T-helper 2 cell (primary cell): ENCODE results near the gene COX6B2.

Experiments
- DNase-seq, 5 experiments: peaks; one replicate each; pipeline versions ENCODE4 v3.0.0 to v3.0.0-alpha.2; 2012 to 2022

COX6B2 gene

DNA sequence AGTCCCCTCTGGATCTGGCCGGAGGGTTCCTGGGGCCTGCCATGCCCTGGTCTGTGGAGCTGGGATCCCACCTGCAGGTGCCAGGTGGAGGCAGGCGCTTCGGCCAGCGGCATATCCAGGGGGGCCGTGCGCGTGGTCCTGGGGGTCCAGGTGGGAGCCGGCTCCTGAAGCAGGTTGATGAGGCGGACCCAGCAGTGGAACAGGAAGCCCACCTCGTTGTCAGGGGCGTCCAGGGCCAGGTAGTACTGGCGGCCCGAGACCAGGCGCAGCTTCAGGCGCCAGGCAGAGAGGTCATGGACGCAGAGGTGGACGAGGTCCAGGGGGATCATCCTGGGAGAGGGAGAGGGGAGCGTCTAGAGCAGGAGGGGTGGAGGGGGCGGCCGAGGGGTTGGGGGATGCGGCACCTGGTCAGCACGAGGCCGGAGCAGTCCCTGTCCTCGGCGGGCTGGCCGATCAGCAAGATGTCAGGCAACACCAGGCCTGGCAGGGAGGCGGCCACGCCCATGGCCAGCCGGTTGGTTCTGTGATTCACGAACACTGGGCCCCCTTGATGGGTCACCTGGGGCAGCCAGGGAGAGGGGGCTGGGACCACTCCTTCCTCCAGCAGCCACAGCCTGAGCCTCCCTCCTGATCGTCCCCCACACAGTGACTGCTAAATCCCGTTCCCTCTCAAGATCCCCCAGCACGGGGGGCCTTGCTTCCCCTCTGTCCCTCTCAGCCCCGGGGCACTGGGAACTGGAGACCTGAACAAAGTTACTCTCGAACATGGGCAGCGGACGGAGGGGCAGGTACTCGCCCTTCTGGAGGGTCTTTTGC is 7.9 kb upstream of the COX6B2 start:
- DNase-seq: no peak

DNA sequence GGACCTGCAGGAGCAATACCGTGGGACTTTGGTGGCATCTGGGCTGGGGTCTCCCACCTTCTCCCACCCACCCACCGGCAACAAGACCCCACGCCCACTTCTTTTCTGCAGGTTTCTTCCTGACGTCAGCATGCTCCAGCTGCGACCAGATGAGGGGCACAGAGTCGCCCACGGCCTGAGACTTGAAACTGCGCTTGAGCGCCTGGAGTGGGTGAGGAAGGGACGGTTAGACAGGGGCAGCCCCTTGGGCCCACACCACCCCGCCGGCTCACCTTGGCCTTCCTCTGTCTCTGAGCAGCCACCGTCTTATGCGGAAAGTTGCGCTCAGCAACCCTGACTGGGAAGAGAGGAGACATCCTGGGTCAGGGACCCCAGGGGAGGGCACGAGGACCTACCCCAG is 6.4 kb upstream of the COX6B2 start:
- no peak for DNase-seq

GRCh38 chr19:55358943-55359908 is 4.7 kb upstream of the COX6B2 start:
- DNase-seq: no peak

DNA sequence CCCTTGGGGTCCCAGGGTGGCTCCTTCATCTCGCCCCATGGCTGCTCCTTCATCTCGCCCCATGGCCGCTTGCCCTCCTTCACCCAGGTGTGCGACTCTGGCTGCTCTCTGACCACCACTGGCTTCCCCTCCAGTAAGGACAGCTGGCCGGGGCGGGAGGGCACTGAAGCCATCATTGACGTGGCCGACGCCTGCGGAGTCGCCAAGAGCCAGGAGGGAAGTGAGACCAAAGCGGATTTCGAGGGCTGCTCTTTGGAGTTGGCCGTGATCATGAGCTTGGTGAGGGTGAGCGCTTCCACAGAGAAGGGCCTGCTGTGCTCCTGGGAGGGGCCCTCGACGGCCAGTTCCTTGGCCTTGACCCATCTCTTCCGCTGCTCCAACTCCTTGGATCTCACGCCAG is 4.0 kb upstream of the COX6B2 start:
- no peak for DNase-seq

GRCh38 chr19:55355213-55355821 is 798 bp upstream of the COX6B2 start:
- no peak for DNase-seq

GRCh38 chr19:55353803-55354697 is 469 bp downstream of the COX6B2 start:
- DNase-seq: peak; percentile 46 to 73 (median 63)

- no peak for DNase-seq
Observed at GRCh38 chr19:55353356-55353802, 1.1 kb downstream of the COX6B2 start.

DNA sequence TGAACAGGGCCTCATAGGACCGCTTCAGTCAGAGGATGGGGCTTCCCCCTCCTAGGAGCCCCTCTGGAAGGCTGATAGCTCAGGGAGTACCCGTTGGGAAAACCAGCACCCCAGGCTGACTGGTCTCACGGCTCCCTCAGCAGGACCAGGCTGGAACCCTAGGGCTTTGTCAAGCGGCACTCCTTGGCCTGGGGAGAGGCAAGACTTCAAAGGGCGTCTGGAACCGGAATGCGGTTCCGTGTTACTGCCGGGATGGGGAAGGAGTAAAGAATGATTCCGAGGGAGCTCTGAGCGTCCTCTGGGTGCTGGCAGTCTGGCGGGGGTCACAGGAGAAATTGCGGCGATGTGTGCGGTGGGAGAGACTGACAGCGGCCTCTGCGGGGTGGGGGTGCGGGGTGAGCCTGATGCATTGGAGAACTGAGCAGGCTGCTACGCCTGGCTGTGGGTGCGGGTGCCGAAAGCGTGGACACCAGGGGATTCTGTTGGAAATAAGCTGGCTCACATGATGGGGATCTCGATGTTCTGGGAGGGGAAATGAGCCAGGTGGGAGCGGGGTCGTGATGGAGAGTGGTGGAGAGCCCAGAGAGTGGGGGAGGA is 1.9 kb downstream of the COX6B2 start:
- no peak for DNase-seq

DNA sequence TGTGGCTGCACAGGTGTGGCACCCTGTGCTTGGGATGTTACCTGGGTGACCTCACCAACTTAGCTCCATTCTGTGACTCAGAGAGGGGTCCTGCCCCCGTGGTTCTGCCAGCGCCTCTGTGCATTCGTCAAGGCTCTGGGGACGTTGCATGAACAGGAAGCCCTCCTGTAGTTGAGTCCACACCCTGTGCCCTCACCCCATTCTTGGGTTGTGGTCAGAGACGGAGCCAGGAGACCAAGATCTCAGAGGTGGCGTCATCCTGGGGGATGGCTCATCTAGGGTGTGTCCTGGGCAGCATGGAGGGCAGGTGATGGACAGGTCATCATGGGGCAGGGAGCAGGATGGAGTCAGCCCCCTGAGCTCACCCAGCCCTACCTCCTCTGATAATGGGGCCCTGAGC is 2.5 kb downstream of the COX6B2 start:
- DNase-seq: peak in 1 of 5 experiments; percentile 32

- no peak for DNase-seq
Observed at GRCh38 chr19:55350620-55351315, 3.8 kb downstream of the COX6B2 start.

GRCh38 chr19:55348317-55349034 is 6.0 kb downstream of the COX6B2 start:
- no peak for DNase-seq

DNA sequence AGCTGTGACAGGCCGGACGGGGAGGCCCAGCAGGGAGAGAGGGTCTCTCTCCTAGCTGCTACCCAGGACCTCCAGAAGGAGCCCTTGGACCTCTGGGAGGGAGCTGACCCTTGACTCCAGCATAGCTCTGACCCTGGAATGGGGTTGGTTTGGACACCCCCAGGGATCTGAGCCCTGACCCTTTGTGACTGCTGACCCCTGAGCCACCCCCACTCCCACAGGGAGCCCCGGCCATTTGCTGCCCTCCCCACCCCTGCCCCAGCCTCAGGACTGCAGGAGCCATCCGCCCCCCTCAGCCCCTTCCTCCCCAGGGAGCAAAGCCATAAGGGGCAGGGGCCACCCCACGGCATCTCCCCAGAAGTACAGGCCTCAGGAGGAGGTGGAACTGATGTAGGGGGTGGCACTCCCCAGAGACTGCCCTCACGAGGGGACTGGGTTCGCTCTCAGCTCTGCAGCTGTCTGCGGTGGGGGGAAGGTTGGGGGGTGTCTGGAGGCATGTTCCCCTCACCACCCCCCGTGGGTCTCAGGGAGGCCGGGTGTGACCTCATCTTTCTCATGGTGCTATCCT is 7.0 kb downstream of the COX6B2 start:
- DNase-seq: no peak

DNA sequence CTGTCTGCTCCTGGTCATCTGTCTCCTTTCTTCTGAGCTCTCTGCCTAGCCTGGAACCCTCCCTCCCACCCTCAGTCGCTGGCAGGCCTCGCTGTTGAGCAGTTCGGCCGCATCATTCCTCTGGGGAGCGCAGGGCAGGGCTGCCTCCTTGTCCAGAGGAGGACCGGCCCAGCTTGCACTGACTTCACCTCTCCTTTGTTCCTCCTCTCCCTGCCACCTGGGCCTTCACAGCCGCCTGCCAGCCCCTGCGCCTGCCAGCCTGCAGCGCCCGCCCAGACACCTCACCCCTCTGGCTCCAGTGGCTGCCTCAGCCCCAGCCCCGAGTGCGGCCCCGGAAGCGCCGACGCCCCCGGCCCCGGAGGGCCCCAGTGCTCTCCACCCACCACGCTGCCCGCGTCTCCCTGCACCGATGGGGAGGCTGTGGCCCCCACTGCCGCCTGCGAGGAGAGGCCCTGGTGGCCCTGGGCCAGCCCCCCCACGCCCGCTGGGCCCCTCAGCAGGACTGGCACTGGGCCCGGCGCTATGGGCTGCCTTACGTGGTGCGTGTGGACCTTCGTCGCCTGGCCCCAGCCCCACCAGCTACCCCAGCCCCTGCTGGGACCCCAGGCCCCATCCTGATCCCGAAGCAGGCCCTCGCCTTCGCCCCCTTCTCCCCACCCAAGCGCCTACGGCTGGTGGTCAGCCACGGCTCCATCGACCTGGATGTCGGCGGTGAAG is 7.6 kb downstream of the COX6B2 start:
- DNase-seq: no peak

DNA sequence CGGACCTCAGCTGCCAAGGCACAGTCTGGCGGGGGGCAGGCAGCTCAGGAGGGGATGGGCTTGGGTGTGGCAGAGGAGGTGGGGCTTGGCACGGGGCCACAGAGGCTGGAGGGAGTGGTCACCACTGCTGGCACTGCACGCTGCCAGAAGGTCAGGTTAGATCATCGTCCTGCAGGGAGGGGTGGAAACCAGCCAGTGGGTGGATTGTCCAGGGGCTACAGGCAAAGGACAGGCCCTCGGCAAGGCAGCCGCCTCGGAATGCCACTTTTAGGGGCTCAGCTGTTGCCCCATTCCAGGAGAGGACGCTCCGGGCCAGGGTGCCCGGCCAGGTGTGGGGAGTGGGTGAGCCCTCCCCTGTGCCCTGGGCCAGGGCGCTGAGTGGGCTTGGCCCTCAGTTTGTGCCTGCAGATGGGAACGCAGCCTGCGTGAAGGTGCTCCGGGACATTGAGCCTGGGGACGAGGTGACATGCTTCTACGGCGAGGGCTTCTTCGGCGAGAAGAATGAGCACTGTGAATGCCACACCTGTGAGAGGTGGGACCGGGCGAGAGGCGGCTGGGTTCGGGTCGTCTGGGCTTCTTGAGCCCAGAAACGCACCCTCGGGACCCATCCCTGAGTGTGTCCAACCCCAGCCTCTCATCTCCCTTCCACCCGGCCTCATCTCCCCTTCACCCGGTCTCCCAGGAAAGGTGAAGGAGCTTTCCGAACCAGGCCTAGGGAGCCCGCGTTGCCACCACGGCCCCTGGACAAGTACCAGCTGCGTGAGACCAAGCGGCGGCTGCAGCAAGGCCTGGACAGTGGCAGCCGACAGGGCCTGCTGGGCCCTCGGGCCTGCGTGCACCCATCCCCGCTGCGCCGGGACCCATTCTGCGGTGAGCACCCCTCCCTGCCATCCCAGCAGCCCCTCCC is 8.4 kb downstream of the COX6B2 start:
- DNase-seq: no peak

DNA sequence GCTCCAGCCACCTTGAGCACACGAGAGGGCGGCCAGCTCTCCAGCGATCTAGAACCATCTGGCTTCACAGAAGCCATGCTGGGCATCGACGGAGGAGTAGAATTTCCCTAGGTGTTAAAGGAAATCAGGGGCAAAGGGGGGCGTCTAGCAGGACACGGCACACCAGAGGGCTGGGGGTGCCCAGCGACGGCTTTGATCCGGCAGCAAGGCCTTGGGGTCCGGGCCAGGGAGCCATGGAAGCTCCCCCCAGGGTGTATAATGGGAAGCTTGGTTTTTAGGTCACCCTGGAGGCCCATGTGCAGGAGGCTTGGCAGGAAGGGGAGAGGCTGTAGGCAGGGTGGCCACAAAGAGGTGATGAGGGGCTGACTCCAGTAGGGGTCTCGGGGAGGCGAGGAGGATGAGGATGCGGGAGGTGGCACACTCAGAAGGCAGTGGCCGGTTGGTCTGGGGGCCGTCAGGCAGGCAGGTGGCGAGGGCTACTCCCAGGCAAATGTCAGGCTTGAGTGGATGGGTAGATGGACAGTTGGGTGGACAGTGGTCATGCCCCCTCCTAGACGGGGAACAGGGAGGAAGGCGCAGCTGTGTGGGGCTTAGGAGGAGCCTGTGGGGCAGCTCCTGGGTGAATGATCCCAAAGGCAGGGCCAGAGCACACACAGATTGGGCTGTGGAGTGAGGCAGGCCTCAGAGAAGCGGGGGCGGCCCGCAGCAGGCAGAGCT is 9.3 kb downstream of the COX6B2 start:
- DNase-seq: no peak

- no peak for DNase-seq
Observed at GRCh38 chr19:55344444-55344843, 10.1 kb downstream of the COX6B2 start.
